Tibial nerve (tissue), 4 donors: Measurements from ENCODE around the gene RIPK1. TPM values are rescaled to one million over a fixed set of nuclear protein-coding genes. Genes with fewer than 3 reads are reported as not detected.
A peak's percentile ranks its signal among the peaks of the same experiment; 100 is the strongest.
"Not testable (repeated sequence)": the region's sequence is repeated elsewhere in the genome, so short reads cannot be mapped to it uniquely, and the experiment has no call there.

Experiments
- DNase-seq, 2 donors: peaks; one replicate each; pipeline ENCODE4 v3.0.0-alpha.2; 2019; ENCODE audit warnings: low spot score in 2 of 2
- H3K27ac ChIP-seq, 4 donors: fragments of 200-600 bp; sonication (generic) in 3 of 4; one replicate each; pipeline ENCODE4 v1.5.1; 2017 to 2019; ENCODE audit warnings: mild to moderate bottlenecking in 1 of 4
- H3K27me3 ChIP-seq, 2 donors: fragments of 200-600 bp; sonication (generic) in 1 of 2; one replicate each; pipeline versions ENCODE4 v1.5.1 to v1.6.0; 2017 to 2019
- H3K36me3 ChIP-seq, 3 donors: fragments of 200-600 bp; sonication (generic); one replicate each; pipeline ENCODE4 v1.5.1; 2018 to 2019
- H3K4me1 ChIP-seq, 4 donors: fragments of 200-600 bp; sonication (generic) in 3 of 4; one replicate each; pipeline ENCODE4 v1.5.1; 2017 to 2019
- H3K4me3 ChIP-seq, 4 donors: fragments of 200-600 bp; sonication (generic) in 3 of 4; one replicate each; pipeline ENCODE4 v1.5.1; 2017 to 2019; ENCODE audit warnings: mild to moderate bottlenecking in 1 of 4, moderate library complexity in 1 of 4
- H3K9me3 ChIP-seq, 4 donors: fragments of 200-600 bp; sonication (generic) in 3 of 4; one replicate each; pipeline ENCODE4 v1.5.1; 2017 to 2019
- CTCF ChIP-seq, 5 experiments: fragments of 200-600 bp in 3 of 5; fragments of 450-650 bp in 2 of 5; sonication (generic) in 3 of 5; IDR thresholded peaks; one replicate each; pipeline ENCODE4 v1.5.1; 2016 to 2019; ENCODE audit warnings: antibody characterized with exemption in 5 of 5, mild to moderate bottlenecking in 3 of 5, moderate library complexity in 2 of 5
- EP300 ChIP-seq, 2 donors: sonication (generic); formaldehyde crosslinking; IDR thresholded peaks; one replicate each; pipeline ENCODE4 v1.6.1; 2017; ENCODE audit warnings: antibody characterized with exemption in 2 of 2, mild to moderate bottlenecking in 1 of 2
- POLR2A ChIP-seq, 2 donors: fragments of 450-650 bp; IDR thresholded peaks; one replicate each; pipeline ENCODE4 v1.6.1; 2017; ENCODE audit warnings: antibody characterized with exemption in 2 of 2, mild to moderate bottlenecking in 2 of 2, moderate library complexity in 2 of 2
- WGBS, 2 donors: methylation state at CpG; one replicate each; pipeline ENCODE4 v1.1.5; 2018; 5-methylcytosine and 5-hydroxymethylcytosine counted together
- total RNA-seq, 4 donors: library from RNA; depleted of rRNA; stranded (reverse); fragments of >200 nt; gene quantifications; one replicate each; pipeline ENCODE4 v1.1.0, GENCODE V29; 2016

The RIPK1 gene
- total RNA-seq, 4 donors from 2014 or later: 20.1 to 22.6 (median 21.2) TPM

GRCh38 chr6:3072798-3073197 is 4.5 kb downstream of the RIPK1 start:
- Histone ChIP-seq H3K9me3 (no peaks in the 10 kb centered on the region), H3K27me3 (no peaks in the 10 kb centered on the region), H3K36me3 (peaks cover 0 to 16% (median 3%) of the 10 kb centered on the region in 3 donors), H3K4me1 (peaks cover 5 to 54% (median 26%) of the 10 kb centered on the region in 4 donors), H3K4me3 (no peak overlapping the region), H3K27ac (no peak overlapping the region)
- TF ChIP-seq CTCF (IDR thresholded peaks at IDR 0.05): no peak
- no peak for TF ChIP-seq POLR2A (IDR thresholded peaks at IDR 0.05)
- TF ChIP-seq EP300 (IDR thresholded peaks at IDR 0.05): no peak
- no peak for DNase-seq
- 63 to 68% methylated on average over 7 of the region's 7 CpGs for WGBS, 2 donors

GRCh38 chr6:3073382-3073781 is 5.1 kb downstream of the RIPK1 start:
- no peaks in the 10 kb centered on the region for H3K9me3 ChIP-seq
- H3K36me3 ChIP-seq: peaks cover 0 to 22% (median 3%) of the 10 kb centered on the region in 3 donors
- H3K27me3 ChIP-seq: no peaks in the 10 kb centered on the region
- H3K4me1 ChIP-seq: peaks cover 5 to 54% (median 24%) of the 10 kb centered on the region in 4 donors
- DNase-seq: no peak
- H3K27ac ChIP-seq: no peak overlapping the region
- TF ChIP-seq CTCF (IDR thresholded peaks at IDR 0.05): no peak
- no peak overlapping the region for H3K4me3 ChIP-seq
- 91 to 96% methylated on average over 11 of the region's 11 CpGs for WGBS, 2 donors

- Histone ChIP-seq H3K27ac (peak overlapping the region in 1 of 4 donors; percentile 38), H3K4me1 (peaks cover 5 to 38% (median 11%) of the 10 kb centered on the region in 4 donors), H3K4me3 (no peak overlapping the region), H3K36me3 (peaks cover 3 to 43% (median 5%) of the 10 kb centered on the region in 3 donors), H3K27me3 (no peaks in the 10 kb centered on the region), H3K9me3 (no peaks in the 10 kb centered on the region)
- DNase-seq: no peak
- TF ChIP-seq POLR2A (IDR thresholded peaks at IDR 0.05) (no peak), CTCF (IDR thresholded peaks at IDR 0.05) (no peak), EP300 (IDR thresholded peaks at IDR 0.05) (no peak)
- WGBS, 2 donors: 22 to 23% methylated on average over 4 of the region's 4 CpGs
These were observed 7.4 kb downstream of the RIPK1 start for GRCh38 chr6:3075772-3076113.

GRCh38 chr6:3076320-3076719 is 8.0 kb downstream of the RIPK1 start:
- Histone ChIP-seq H3K27me3 (no peaks in the 10 kb centered on the region), H3K4me1 (peaks cover 5 to 32% (median 11%) of the 10 kb centered on the region in 4 donors), H3K27ac (no peak overlapping the region), H3K4me3 (no peak overlapping the region), H3K36me3 (peaks cover 3 to 49% (median 5%) of the 10 kb centered on the region in 3 donors), H3K9me3 (no peaks in the 10 kb centered on the region)
- no peak for TF ChIP-seq CTCF (IDR thresholded peaks at IDR 0.05)
- no peak for TF ChIP-seq EP300 (IDR thresholded peaks at IDR 0.05)
- DNase-seq: no peak
- WGBS, 2 donors: 86 to 93% methylated on average over 3 of the region's 3 CpGs

GRCh38 chr6:3077430-3077829 is 9.1 kb downstream of the RIPK1 start:
- Histone ChIP-seq H3K36me3 (peaks cover 3 to 58% (median 5%) of the 10 kb centered on the region in 3 donors), H3K27me3 (no peaks in the 10 kb centered on the region), H3K4me3 (no peak overlapping the region), H3K4me1 (peaks cover 5 to 32% (median 11%) of the 10 kb centered on the region in 4 donors), H3K27ac (no peak overlapping the region), H3K9me3 (no peaks in the 10 kb centered on the region)
- no peak for DNase-seq
- 89 to 90% methylated on average over 9 of the region's 9 CpGs for WGBS, 2 donors
- no peak for TF ChIP-seq EP300 (IDR thresholded peaks at IDR 0.05)
- TF ChIP-seq POLR2A (IDR thresholded peaks at IDR 0.05): no peak
- TF ChIP-seq CTCF (IDR thresholded peaks at IDR 0.05): no peak

- not testable (repeated sequence) for DNase-seq, H3K27ac ChIP-seq, H3K9me3 ChIP-seq, H3K27me3 ChIP-seq, H3K4me3 ChIP-seq
- 92 to 98% methylated on average over 8 of the region's 8 CpGs for WGBS, 2 donors
- Histone ChIP-seq H3K4me1 (peaks cover 5 to 25% (median 11%) of the 10 kb centered on the region in 4 donors), H3K36me3 (peaks cover 5 to 68% (median 7%) of the 10 kb centered on the region in 3 donors)
These were observed 10.7 kb downstream of the RIPK1 start for GRCh38 chr6:3078952-3079351.
